HG03135 (cell line): ENCODE measurements around the gene TGFA.
"Not testable (repeated sequence)": the region's sequence is repeated elsewhere in the genome, so short reads cannot be mapped to it uniquely, and the experiment has no call there.

ENCODE experiments used
- ATAC-seq: cut with Tn5 transposase; IDR thresholded peaks from one replicate; pipeline ENCODE4 v1.9.1; 2021; ENCODE audit warnings: mild to moderate bottlenecking, moderate library complexity; ENCODE audit not compliant: unreplicated experiment

Gene TGFA

DNA sequence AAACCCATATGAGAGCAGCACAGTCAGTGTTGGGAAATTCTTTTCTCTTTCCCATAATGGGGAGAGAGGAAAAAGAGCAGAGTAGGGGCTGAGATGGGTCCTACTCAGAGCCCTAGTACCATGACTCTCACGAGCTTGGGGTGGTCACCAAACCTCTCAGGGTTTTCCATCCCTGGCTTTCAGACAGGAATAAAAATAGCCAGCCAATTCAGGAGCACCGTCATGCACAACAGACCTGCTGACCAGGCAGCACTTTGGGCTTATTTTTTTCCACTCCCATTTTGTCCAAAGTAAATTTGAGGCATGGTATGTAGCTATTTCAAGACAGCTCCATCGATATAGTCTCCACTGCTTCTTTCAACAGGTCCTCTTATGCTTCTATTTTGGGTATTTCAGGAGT, 86.4 kb downstream of the TGFA start:
- ATAC-seq = no peak

DNA sequence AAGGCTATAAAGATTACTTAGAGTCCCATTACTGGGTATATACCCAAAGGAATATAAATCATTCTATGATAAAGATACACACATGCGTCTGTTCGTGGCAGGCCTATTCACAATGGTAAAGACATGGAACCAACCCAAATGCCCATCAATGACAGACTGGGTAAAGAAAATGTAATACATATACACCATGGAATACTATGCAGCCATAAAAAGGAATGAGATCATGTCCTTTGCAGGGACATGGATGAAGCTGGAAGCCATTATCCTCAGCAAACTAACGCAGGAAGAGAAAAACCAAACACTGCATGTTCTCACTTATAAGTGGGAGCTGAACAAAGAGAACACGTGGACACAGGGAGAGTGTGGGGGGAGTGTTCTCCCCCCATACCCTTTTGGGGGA, 87.0 kb downstream of the TGFA start:
- not testable (repeated sequence) for ATAC-seq

DNA sequence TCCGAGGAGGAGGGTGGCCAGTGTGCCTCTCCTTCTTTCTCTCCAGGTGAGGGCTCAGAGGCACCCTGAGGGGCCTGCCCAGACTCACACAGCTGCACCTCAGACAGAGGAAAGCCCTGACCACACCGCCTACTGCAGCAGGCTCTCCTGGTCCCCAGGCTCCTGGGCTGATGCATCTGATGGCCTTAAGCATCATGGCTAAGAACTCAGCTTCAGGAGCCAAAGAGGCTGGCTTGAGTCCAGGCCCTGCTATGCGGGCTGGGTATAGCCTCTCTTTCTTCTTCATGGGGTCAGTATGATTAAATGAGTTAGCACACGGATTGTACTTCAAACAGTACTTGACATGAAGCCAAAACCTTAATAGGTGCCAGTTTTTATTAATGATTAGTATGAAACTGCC, 89.6 kb downstream of the TGFA start:
- no peak for ATAC-seq

DNA sequence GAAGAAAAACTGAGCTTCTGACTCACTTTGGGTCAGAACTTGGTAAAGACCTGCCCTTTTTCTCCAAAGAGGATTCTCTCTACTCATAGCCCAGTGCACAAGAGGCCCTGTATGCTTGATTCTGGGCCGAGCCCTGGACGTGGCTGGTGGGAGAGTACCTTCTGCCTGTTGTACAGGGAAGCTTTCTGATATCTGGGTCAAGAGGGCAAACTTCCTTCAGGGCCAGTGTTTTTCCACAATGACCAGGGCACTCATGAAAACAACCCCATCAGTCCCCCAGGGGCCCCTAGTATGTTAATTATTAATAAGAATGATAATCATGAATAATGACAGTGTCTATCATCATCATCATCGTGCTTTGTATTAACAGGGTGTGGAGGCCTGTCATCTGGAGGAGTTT, 90.0 kb downstream of the TGFA start:
- ATAC-seq = no peak

DNA sequence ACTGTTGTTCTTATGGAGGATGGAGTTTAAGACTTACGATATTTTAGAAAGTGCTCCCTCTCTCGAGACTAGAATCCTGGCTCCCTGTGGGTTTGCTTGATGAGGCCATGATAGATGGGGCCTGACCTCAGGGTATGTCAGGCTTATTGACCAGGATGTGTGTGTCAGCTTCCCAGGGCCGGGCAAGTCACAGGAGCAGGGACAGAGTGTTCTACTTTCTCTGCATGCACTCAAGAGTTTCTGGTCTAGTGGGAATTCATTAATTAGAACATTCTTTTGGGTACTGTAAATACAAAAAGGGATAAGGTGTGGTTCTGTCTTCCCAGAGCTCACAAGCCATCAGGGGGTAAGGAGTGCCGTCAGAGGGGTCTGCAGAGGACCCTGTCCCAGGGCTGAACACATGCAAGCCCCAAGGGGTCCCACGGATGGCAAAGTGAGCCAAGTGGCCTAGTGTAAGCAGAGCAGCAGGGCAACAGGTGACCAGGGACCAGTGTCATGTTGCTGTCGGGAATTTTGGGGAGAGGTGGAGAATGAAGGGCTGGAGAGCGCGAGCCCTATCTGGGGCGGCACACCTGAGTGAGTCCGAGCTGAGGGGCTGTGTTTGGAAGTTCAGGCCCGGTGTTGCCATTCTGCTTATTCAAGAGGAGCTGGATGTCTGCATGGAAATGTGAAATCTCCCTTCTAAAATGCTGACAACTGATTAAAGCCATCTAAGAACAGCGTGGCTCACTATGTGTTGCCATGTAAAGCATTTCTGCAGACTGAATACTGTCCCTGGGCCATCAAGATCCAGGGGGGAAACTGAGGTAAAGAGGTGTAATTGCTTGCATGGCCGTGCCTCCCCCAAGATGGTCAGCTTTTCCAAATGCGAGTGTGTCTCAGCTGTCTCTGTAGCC, 91.4 kb downstream of the TGFA start:
- ATAC-seq = no peak

DNA sequence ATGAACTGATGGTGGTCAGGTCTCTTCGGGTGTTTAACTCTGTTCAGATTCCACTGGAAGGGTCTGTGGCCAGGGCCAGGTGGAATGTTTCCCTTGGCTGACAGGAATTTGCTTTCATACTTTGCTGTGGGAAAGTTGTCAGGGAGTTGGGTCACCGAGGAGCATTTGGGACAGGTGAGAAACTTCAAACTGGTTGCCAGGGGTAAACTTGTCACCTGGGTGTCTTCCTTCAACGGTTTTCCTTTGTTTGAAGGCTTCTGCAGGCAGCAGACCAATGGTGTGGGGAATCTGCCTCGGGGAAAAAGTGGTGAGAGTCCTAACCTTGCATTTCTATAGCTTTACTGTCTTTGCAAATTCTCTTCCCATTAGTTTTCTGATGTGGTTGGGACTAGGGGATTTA, 92.2 kb downstream of the TGFA start:
- no peak for ATAC-seq

DNA sequence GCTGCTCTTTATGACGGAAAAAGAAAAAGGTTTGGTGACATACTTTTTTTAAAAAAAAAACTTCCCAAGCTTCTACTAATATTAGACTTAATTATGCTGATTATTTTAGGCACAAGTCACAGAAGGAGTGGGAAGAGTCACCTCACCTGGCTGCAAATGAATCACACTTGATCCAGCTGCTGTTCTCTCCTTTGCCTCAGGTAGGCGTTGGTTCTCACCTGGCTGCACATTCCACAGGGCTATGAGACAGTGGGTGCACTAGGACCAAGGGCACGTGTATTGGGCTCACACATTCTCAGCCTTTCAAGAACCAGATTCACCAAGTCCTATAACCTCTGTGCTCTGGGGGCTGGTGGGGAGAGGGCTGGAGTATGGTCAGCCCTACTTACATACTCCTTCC, 93.3 kb downstream of the TGFA start:
- no peak for ATAC-seq

DNA sequence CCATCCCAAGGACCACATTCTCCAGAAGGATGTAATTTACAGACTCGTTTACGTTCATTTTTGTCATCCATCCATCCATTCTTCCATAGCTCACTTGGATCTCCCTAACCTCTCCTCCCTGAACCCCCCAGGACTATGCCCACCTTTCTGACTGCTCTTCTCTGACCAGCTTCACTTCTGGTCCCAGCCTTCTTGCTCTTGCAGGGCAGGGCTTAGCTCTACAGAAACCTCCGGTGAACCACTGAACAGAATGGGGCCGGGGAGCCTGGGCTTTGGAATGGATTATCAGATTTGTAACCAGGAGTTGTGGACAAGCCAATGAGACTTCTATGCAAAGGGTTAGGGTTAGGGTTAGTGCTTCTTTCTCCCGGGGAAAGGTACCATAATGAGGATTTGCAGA, 95.0 kb downstream of the TGFA start:
- no peak for ATAC-seq

DNA sequence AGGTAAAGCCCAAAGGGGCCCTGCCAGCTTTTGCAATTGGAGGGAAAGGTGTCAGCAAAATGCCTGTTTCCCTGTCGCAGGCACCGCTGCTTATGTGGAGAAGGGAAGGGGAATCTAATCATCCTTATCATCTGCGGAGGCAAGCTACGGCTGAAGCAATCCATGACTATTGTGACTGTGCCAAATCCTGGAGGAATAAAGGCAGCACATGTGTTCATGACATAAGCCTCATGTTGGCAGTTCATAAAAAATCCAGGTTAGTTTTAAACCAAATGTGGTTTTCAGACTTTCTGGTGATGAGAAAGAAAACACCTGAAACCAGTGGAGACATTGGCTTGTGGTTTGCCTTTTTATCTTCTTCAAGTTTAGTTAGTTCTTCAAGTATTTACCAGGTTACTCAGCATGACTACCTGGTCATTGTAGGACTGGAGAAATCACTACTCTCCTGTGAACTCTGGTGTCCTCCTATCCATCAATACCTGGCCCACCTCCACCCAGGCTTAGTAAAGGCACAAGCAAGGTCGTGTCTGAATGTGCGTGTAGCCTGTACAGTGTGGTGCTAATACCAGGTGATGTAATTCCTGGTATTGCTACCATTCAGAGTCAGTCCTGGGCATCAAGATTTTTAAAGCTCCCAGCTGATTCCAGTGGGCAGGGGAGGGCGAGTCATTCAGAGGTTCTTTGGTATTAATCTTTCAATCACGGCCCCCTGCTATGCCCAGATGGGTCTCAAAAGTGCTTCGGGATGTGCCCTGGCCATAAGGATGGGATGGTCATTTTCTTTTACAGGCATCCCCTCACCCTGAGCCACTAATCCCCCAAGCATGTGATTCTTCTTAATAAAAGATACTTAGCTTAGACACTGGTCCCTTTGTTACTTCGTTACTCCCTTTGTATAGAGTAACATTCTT, 96.8 kb downstream of the TGFA start:
- no peak for ATAC-seq

DNA sequence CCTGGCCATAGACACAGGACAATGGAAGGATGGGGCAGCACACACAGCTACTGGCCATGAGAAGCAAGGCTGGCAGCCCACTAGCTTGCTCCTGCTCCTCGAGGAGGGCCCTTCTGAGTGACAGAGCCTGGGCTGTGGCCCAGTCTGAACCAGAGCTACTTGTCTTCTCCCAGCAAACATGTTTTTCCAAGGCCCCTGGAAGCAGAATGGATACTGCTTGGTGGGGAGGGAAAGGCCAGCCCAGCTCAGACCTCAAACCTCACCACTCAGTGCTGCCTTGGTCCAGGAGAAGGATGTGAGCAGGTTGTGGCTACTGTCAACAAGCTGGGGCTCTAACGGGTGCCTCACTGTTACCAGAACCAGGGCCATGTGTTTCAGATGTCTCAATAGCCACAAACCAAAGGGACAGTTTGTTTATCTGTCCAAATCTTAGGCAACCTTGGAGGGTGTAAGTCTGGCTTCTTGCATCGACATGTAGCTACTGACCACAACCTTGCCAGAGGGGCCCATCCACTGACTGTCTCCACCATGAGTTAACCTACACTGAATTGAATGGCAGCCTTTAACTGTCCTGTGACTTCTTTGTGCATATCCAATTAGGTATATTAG, 98.6 kb downstream of the TGFA start:
- no peak for ATAC-seq

DNA sequence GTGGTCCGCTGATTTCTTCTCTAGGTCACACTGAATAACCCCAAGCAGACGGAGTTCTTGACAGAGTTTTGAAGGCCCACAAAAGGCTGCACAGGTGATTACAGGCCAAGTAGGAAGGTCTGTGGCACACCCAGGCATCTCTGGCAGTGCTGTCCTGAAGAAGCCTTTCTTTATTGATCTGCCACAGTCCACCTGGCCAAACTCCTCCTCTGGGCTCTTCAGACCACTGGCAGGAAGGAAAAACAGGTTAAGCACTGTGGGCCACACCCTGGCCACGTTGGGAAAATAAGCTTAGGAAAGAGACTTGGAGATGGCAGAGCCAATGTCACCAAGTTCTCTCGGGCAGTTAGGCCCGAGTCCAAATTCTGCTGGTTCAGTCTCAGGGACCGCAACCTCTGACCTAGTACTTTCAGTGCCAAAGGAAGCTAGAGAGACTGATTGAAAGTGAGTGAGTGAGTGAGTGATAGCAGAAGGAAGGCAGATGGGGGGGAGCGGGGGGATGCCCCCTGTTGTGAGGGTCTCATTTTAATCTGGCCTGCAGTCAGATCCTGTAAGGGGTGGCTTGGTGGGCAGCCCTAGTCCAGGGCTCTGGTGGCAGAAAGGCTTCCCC, 102.9 kb downstream of the TGFA start:
- no peak for ATAC-seq

DNA sequence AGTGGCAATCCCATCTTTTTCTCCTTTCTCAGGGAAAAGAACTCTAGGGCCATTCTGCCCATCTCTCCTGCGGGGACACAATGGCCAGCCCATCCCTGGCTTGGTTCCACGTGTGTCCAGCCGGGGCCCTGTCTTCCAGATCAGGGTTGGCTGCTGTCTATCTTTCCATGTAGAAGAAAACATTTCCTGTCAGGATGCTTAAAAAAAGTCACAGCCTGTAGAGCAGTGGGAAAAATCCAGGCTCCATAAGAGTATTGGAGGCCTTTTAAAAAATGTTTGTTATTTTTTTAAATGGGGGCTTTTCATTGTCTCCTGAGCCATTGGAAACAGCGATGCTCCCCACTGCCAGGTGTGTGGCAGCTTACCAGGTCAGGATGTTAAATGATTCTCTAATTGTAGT, 105.6 kb downstream of the TGFA start:
- no peak for ATAC-seq

DNA sequence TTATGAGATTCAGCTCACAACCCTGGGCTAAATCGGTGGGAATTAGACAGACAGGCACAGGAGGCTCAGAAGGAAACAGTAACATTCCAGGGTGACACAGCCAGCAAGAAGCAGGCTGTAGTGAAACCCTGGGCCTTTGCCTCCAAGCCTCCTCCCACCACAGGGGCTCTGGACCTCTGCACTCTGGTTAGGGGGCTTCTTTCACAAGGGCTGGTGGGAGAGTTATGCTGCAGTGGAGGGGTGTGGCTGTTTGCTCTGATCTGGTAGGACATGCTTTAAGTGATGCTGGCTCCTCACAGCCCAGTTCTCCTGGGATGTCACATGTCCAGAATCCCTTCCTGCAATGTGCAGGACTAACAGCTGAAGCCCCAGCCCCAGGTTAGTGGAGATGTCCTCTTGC, 109.9 kb downstream of the TGFA start:
- no peak for ATAC-seq

DNA sequence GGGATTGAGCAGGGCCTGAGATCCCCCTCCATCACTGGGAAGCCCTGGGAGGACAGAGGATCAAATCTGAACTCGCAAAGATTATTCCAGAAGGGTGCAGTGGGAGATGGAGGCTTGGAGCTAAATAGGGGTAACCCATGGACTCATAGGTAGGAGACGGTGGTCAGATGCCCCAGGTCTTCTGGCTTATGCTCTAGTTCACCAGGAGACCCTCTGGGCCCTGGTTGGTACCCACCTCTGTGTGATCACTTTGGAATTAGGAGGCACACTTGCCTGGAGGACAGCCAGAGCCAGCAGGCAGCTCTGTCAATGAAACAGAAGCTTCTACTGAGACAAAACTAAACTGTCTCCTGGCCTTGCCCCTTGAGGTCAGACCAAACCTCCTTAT, 110.6 kb downstream of the TGFA start:
- ATAC-seq = no peak

DNA sequence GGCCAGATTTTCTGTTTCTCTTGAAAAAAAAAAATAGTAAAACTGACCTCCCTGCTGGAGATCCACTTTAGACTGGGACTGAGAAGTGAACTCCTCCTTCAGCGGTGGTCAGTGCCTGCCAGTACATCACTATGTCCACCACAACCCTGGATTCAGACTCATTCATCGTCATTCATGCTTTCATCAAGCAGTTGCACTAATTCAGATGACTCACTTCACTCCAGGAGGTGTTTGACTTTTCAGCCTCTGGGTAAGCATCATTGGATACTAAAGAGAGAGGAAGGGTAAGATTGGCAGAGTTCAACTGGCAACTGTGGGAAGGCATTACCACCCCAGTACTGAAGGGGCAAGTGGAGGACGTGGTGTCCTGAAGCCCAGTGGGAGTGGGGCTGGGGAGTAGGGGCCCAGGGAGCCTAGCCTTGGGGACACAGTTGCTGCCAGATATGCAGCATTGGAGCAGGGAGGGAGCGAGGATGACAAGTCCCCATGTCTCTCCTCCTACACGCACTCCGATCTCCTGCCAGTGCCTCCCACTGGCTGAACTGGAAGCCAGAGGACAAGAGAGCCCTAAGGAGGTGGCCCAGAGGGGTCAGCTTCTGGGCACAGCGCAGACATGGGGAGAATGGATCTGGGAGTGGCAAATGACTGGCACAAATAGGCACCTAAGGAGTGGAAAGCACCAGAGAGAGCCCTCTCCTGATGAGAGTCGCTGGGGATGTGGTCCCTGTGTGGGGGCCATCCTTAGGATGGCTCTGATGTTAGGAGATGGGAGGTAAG, 111.1 kb downstream of the TGFA start:
- ATAC-seq = no peak

DNA sequence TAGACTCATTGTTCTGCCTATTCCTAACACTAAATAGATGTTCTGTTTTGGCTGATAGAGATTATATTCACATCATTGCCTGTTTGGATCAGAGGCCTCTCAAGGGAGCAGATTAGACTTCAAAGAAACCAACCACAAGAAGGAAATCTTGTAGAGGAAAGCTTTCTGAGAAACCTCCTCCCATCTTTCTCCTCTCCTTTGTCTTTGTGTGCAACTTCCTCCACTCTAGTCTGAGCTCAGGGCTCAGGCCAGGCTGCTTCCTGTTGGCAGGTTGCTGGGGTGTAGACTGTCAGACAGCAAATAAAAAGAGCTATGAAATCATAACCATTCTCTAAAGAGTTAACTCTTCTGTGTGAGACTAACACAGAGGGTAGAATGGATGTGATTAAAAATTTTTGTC, 113.0 kb downstream of the TGFA start:
- no peak for ATAC-seq

DNA sequence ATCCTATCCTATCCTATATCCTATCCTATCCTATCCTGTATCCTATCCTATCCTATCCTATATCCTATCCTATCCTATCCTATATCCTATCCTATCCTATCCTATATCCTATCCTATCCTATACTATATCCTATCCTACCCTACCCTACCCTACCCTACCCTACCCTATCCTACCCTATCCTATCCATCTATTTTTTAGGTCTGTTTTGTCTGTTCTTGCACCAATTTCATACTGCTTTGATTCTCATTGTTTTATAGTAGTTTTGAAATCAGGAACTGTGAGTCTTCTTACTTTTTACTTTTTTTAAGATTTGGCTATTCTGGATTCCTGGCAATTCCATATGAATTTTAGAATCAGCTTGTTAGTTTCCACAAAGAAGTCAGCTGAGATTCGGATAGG, 118.5 kb downstream of the TGFA start:
- ATAC-seq = no peak

DNA sequence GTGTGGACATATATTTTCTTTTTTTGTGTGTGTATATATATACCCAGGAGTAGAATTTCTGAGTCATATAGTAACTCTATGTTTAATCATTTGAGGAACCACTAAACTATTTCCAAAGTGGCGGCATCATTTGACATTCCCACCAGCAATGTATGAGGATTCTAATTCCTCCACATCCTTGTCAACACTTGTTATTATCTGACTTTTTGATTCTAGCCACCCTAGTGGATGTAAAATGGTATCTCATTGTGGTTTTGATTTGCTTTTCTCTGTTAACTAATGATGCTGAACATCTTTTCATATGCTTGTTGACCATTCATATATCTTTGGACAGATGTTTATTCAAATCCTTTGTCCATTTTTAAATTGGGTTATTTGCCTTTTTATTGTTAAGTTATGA, 120.3 kb downstream of the TGFA start:
- no peak for ATAC-seq

DNA sequence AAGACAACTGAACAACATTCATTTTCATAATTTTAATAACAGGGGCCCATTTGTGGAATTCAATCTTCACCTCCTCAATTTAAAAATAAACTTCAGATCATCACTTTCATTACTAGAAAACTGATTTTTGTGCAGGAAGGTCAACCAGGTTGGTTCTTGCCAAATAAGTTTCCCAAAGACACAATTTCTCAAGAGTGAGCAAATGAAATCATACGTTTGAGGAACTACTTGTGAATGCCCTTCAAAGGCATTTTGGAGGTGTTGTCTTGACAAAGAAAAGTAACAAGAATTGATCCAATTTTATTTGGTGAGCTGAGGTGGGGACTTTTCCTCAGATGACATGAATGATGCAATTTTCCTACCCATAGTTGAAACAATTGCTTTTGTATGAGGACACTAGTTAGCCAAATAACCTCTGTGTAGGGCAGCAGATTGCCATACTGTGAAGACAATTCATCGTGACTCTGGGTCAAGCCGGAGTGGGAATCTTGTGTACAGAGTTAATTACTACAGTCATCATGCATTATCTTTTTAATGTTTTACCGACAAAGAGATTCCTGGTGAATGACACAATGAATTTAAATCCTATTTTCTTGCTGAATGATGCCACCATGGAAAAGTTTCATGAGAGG, 121.8 kb downstream of the TGFA start:
- no peak for ATAC-seq

DNA sequence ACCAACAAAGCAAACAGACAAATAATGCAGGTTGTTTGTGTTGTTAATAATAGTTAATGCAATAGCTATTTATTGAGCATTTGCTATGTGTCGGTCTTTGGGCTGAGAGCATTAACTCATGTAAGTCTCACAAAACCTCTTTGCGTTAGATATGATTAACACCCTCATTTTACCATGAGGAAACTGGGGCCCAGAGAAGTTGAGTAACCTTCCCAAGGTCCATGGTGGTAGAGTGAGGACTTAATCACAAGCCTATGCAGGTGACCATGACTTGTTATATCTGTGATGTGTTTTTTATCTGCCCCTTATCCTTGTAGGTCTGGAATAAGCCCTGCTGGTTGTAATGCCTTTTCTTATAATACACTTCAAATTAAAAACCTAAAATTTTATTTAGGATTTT, 127.3 kb downstream of the TGFA start:
- ATAC-seq = no peak
